Stomach (tissue), 9 donors: ENCODE measurements around the gene IRF8. TPM values are rescaled to one million over a fixed set of nuclear protein-coding genes. Genes with fewer than 3 reads are reported as not detected.

Experiments
- DNase-seq, 2 donors: peaks; one replicate each; pipeline versions ENCODE4 v3.0.0 to v3.0.0-alpha.2; 2013 to 2019
- H3K27ac ChIP-seq, 5 donors: fragments of 200-600 bp in 4 of 5; sonication (generic) in 4 of 5; one replicate each; pipeline ENCODE4 v1.5.1; 2013 to 2019; ENCODE audit warnings: mild to moderate bottlenecking in 1 of 5, moderate library complexity in 1 of 5
- H3K27me3 ChIP-seq, 3 donors: fragments of 200-600 bp; sonication (generic); one replicate each; pipeline ENCODE4 v1.5.1; 2017 to 2019; ENCODE audit warnings: mixed run types in 1 of 3
- H3K36me3 ChIP-seq, 4 donors: fragments of 200-600 bp; sonication (generic); 1 replicate in 3 of 4; 2 replicates in 1 of 4; pipeline ENCODE4 v1.5.1; 2016 to 2019
- H3K4me1 ChIP-seq, 4 donors: fragments of 200-600 bp; sonication (generic); one replicate each; pipeline ENCODE4 v1.5.1; 2016 to 2019
- H3K4me3 ChIP-seq, 4 donors: fragments of 200-600 bp; sonication (generic) in 3 of 4; one replicate each; pipeline ENCODE4 v1.5.1; 2016 to 2019; ENCODE audit warnings: mild to moderate bottlenecking in 1 of 4
- H3K9me3 ChIP-seq, 4 donors: fragments of 200-600 bp; sonication (generic); one replicate each; pipeline ENCODE4 v1.5.1; 2016 to 2019
- CTCF ChIP-seq, 7 experiments: fragments of 450-650 bp in 4 of 7; fragments of 200-600 bp in 3 of 7; sonication (generic) in 3 of 7; IDR thresholded peaks; one replicate each; pipeline ENCODE4 v1.5.1; 2016 to 2019; ENCODE audit warnings: antibody characterized with exemption in 7 of 7, control low read depth in 2 of 7, mild to moderate bottlenecking in 1 of 7
- EP300 ChIP-seq: sonication (generic); formaldehyde crosslinking; IDR thresholded peaks from one replicate; pipeline ENCODE4 v1.6.1; 2017; ENCODE audit warnings: antibody characterized with exemption
- POLR2A ChIP-seq, 4 donors: fragments of 450-650 bp; IDR thresholded peaks; one replicate each; pipeline ENCODE4 v1.6.1; 2016; ENCODE audit warnings: antibody characterized with exemption in 4 of 4, control low read depth in 2 of 4, mild to moderate bottlenecking in 1 of 4, moderate library complexity in 1 of 4
- POLR2AphosphoS5 ChIP-seq, 3 donors: sonication (generic); formaldehyde crosslinking; IDR thresholded peaks; one replicate each; pipeline ENCODE4 v1.6.1; 2016; ENCODE audit warnings: antibody characterized with exemption in 3 of 3
- WGBS, 5 donors: extraction: QIAGEN DNeasy Blood & Tissue Kit in 3 of 5; methylation state at CpG; one replicate each; pipeline versions ENCODE4 v1.1.5 to v1.1.7; 2013 to 2018; 5-methylcytosine and 5-hydroxymethylcytosine counted together
- intact Hi-C: fragments of 100-400 bp; cut with DNase I; formaldehyde crosslinking; loops from one replicate; pipeline ENCODE4 v1.15.1; 2023; ENCODE audit warnings: low total_unique reads
- polyA plus RNA-seq, 3 donors: library from polyadenylated mRNA; stranded (reverse); fragments of 200-250 nt; gene quantifications; one replicate each; pipeline ENCODE4 v1.2.3, GENCODE V29; 2013
- total RNA-seq, 5 donors: library from RNA; depleted of rRNA; stranded (reverse); fragments of >200 nt; gene quantifications; one replicate each; pipeline versions ENCODE4 v1.1.0 to v1.2.3, GENCODE V29; 2014 to 2016
- donor health status: healthy with polysubstance abuse.
- donor health status: Bipolar disorder and iron deficiency.
- donor health status: healthy.

Gene IRF8
- total and polyA plus RNA-seq, 8 donors, result 5.2 to 49.8 (median 12.1) TPM

GRCh38 chr16:85878875-85879274 lies 20.1 kb upstream of the IRF8 start:
- WGBS, 5 donors, result 24 to 50% (median 27%) methylated on average over 5 of the region's 5 CpGs
- no peaks in the 10 kb centered on the region for H3K36me3 ChIP-seq
- no peak overlapping the region for H3K4me3 ChIP-seq
- no peak overlapping the region for H3K27ac ChIP-seq
- TF ChIP-seq POLR2A (IDR thresholded peaks at IDR 0.05), result no peak
- no peak for TF ChIP-seq POLR2AphosphoS5 (IDR thresholded peaks at IDR 0.05)
- peak in 1 of 7 experiments; percentile 2 for TF ChIP-seq CTCF (IDR thresholded peaks at IDR 0.05)
- TF ChIP-seq EP300, result no peak
- DNase-seq, result peak in 1 of 2 donors; percentile 38
- H3K27me3 ChIP-seq, result peaks cover 0 to 9% (median 0%) of the 10 kb centered on the region in 3 donors
- intact Hi-C loops, result no loop called here
- no peaks in the 10 kb centered on the region for H3K4me1 ChIP-seq
- H3K9me3 ChIP-seq, result no peaks in the 10 kb centered on the region

- Histone ChIP-seq H3K4me1 (no peaks in the 10 kb centered on the region), H3K27ac (no peak overlapping the region), H3K9me3 (no peaks in the 10 kb centered on the region), H3K36me3 (no peaks in the 10 kb centered on the region), H3K27me3 (peaks cover 0 to 16% (median 5%) of the 10 kb centered on the region in 3 donors), H3K4me3 (no peak overlapping the region)
- WGBS, 5 donors, result 83 to 88% (median 86%) methylated on average over 6 of the region's 6 CpGs
- no peak for DNase-seq
- no peak for TF ChIP-seq POLR2AphosphoS5 (IDR thresholded peaks at IDR 0.05)
- no peak for TF ChIP-seq POLR2A (IDR thresholded peaks at IDR 0.05)
- TF ChIP-seq EP300, result no peak
- no peak for TF ChIP-seq CTCF (IDR thresholded peaks at IDR 0.05)
- intact Hi-C loops, result no loop called here
Observed at GRCh38 chr16:85879549-85879948, 19.4 kb upstream of the IRF8 start.

DNA sequence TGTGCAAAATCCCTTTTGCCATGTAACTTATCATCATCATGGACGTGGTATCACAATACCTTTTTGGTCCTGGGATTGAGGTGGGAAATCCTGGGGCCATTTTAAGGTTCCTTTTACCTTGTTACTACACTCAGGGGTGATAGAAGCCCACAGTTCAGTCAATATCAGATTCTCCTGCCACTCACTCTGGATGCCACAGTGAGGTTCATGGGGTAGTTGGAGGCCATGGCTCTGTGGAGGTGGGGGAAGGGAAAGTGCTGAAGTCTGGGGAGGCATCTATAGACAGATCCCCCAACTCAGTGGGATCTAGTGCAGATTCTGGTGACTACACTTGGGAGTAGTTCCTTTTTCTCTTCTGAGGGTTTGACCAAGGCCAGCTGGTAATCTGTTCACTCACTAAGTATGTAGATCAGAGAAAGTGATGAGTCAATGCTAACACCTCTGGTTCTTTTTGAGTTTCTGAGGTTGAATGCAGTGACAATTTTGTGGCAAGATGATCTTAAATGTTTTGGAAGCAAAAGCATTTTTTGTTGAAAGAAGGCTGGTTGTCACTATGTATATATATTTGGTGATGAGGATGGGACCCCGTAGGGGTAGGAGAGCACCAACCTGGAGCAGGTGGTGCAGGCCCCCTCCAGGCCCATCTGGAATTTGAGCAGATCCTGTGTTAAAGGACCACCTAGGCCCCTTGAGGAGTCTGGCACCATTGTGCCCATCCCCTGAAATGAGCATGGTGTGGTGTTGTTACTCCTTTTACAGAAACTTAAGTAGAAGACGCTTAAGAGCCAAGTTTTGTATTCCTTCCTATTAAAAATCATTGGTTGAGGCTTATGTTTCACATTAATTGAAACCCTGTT lies 18.8 kb upstream of the IRF8 start:
- DNase-seq, result no peak
- H3K9me3 ChIP-seq, result no peaks in the 10 kb centered on the region
- intact Hi-C loops, result loop anchor here (10.0 kb wide), 1 partner anchor 65 kb away; no protein-coding TSS in a partner anchor
- no peaks in the 10 kb centered on the region for H3K4me1 ChIP-seq
- WGBS, 5 donors, result 85 to 93% (median 90%) methylated on average over 3 of the region's 3 CpGs
- peaks cover 0 to 22% (median 7%) of the 10 kb centered on the region in 3 donors for H3K27me3 ChIP-seq
- TF ChIP-seq CTCF (IDR thresholded peaks at IDR 0.05) (no peak), POLR2A (IDR thresholded peaks at IDR 0.05) (no peak), POLR2AphosphoS5 (IDR thresholded peaks at IDR 0.05) (no peak), EP300 (no peak)
- no peaks in the 10 kb centered on the region for H3K36me3 ChIP-seq
- H3K4me3 ChIP-seq, result no peak overlapping the region
- no peak overlapping the region for H3K27ac ChIP-seq

DNA sequence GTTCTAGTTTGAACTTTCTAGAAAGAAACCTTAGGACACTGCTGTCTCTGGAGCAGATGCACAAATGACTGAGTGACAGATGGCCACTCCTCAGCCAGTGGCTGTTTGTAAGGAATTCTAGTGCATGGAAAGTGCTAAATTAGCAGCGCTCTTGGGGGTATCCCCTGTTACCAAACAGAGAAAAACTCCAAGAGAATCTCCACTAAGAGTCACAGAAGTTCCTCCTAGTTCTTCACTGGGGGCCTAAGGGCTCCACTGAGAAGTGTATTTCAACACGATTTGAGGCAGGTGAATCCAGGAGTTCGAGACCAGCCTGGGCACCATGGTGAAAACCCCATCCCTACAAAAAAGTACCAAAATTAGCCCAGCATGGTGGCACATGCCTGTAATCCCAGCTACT lies 18.1 kb upstream of the IRF8 start:
- WGBS, 5 donors, result 88 to 99% (median 97%) methylated on average over 3 of the region's 3 CpGs

More for the DNA sequence above, 18.1 kb upstream of the IRF8 start:
- no peak for DNase-seq
- TF ChIP-seq CTCF (IDR thresholded peaks at IDR 0.05) (no peak), POLR2AphosphoS5 (IDR thresholded peaks at IDR 0.05) (no peak), POLR2A (IDR thresholded peaks at IDR 0.05) (no peak), EP300 (no peak)
- Histone ChIP-seq H3K4me1 (no peaks in the 10 kb centered on the region), H3K27ac (no peak overlapping the region), H3K4me3 (no peak overlapping the region), H3K9me3 (no peaks in the 10 kb centered on the region), H3K27me3 (peaks cover 0 to 27% (median 7%) of the 10 kb centered on the region in 3 donors), H3K36me3 (no peaks in the 10 kb centered on the region)
- intact Hi-C loops, result loop anchor here (10.0 kb wide), 1 partner anchor 66 kb away; no protein-coding TSS in a partner anchor
